ENCODE measurements around the gene MMS22L. TPM values are rescaled to one million over a fixed set of nuclear protein-coding genes. Genes with fewer than 3 reads are reported as not detected.

Gene MMS22L
- total RNA-seq, 4 donors from 2014 or later: 8.6 to 13.5 (median 10.9) TPM

- H3K4me3 ChIP-seq (replicated peaks in 1 of 3): no peak overlapping the region
- intact Hi-C loops (cut with DNase I): no loop called here
- H3K4me1 ChIP-seq: no peaks in the 10 kb centered on the region
- DNase-seq: no peak
- no peak overlapping the region for H3K27ac ChIP-seq
- peaks cover 0 to 6% of the 10 kb centered on the region in 2 donors for H3K36me3 ChIP-seq
- no peaks in the 10 kb centered on the region for H3K27me3 ChIP-seq
- TF ChIP-seq POLR2A (IDR thresholded peaks at IDR 0.05) (no peak), CTCF (IDR thresholded peaks at IDR 0.05) (no peak)
- WGBS, 2 donors: 94 to 95% methylated on average over 2 of the region's 2 CpGs
- H3K9me3 ChIP-seq: no peaks in the 10 kb centered on the region
Observed at GRCh38 chr6:97262676-97263075, 20.3 kb downstream of the MMS22L start.

- no peaks in the 10 kb centered on the region for H3K4me1 ChIP-seq
Observed at GRCh38 chr6:97246842-97247241, 36.2 kb downstream of the MMS22L start.

GRCh38 chr6:97240222-97240621 is 42.8 kb downstream of the MMS22L start:
- Histone ChIP-seq H3K9me3 (no peaks in the 10 kb centered on the region), H3K27me3 (no peaks in the 10 kb centered on the region), H3K4me3 (replicated peaks in 1 of 3) (no peak overlapping the region), H3K4me1 (no peaks in the 10 kb centered on the region), H3K27ac (no peak overlapping the region), H3K36me3 (no peaks in the 10 kb centered on the region)
- intact Hi-C loops (cut with DNase I): no loop called here
- no peak for DNase-seq
- TF ChIP-seq POLR2A (IDR thresholded peaks at IDR 0.05): no peak
- TF ChIP-seq CTCF (IDR thresholded peaks at IDR 0.05): no peak
- WGBS, 2 donors: 93 to 95% methylated on average over 2 of the region's 2 CpGs

More at GRCh38 chr6:97246842-97247241, 36.2 kb downstream of the MMS22L start:
- Histone ChIP-seq H3K9me3 (no peaks in the 10 kb centered on the region), H3K27me3 (no peaks in the 10 kb centered on the region), H3K27ac (no peak overlapping the region), H3K36me3 (no peaks in the 10 kb centered on the region), H3K4me3 (replicated peaks in 1 of 3) (no peak overlapping the region)
- TF ChIP-seq POLR2A (IDR thresholded peaks at IDR 0.05) (no peak), CTCF (IDR thresholded peaks at IDR 0.05) (no peak)
- WGBS, 2 donors: 94 to 96% methylated on average over 1 of the region's 1 CpG
- intact Hi-C loops (cut with DNase I): no loop called here
- DNase-seq: no peak

- DNase-seq: no peak
- H3K4me3 ChIP-seq (replicated peaks in 1 of 3): no peak overlapping the region
- H3K4me1 ChIP-seq: no peaks in the 10 kb centered on the region
- TF ChIP-seq POLR2A (IDR thresholded peaks at IDR 0.05) (no peak), CTCF (IDR thresholded peaks at IDR 0.05) (no peak)
- H3K36me3 ChIP-seq: no peaks in the 10 kb centered on the region
- no peak overlapping the region for H3K27ac ChIP-seq
- H3K27me3 ChIP-seq: no peaks in the 10 kb centered on the region
- H3K9me3 ChIP-seq: no peaks in the 10 kb centered on the region
- intact Hi-C loops (cut with DNase I): no loop called here
- WGBS, 2 donors: 99 to 100% methylated on average over 1 of the region's 1 CpG
Observed at GRCh38 chr6:97231911-97232310, 51.1 kb downstream of the MMS22L start.

- no peaks in the 10 kb centered on the region for H3K4me1 ChIP-seq
- H3K36me3 ChIP-seq: no peaks in the 10 kb centered on the region
- no peak overlapping the region for H3K4me3 ChIP-seq (replicated peaks in 1 of 3)
- 95 to 97% methylated on average over 2 of the region's 2 CpGs for WGBS, 2 donors
- TF ChIP-seq CTCF (IDR thresholded peaks at IDR 0.05) (no peak), POLR2A (IDR thresholded peaks at IDR 0.05) (no peak)
- DNase-seq: no peak
- no peaks in the 10 kb centered on the region for H3K27me3 ChIP-seq
- intact Hi-C loops (cut with DNase I): no loop called here
- no peaks in the 10 kb centered on the region for H3K9me3 ChIP-seq
- H3K27ac ChIP-seq: no peak overlapping the region
Observed at GRCh38 chr6:97222903-97223302, 60.1 kb downstream of the MMS22L start.

Data from thyroid gland (tissue), 4 donors.